ENCODE measurements around the gene KANK3.

DNA sequence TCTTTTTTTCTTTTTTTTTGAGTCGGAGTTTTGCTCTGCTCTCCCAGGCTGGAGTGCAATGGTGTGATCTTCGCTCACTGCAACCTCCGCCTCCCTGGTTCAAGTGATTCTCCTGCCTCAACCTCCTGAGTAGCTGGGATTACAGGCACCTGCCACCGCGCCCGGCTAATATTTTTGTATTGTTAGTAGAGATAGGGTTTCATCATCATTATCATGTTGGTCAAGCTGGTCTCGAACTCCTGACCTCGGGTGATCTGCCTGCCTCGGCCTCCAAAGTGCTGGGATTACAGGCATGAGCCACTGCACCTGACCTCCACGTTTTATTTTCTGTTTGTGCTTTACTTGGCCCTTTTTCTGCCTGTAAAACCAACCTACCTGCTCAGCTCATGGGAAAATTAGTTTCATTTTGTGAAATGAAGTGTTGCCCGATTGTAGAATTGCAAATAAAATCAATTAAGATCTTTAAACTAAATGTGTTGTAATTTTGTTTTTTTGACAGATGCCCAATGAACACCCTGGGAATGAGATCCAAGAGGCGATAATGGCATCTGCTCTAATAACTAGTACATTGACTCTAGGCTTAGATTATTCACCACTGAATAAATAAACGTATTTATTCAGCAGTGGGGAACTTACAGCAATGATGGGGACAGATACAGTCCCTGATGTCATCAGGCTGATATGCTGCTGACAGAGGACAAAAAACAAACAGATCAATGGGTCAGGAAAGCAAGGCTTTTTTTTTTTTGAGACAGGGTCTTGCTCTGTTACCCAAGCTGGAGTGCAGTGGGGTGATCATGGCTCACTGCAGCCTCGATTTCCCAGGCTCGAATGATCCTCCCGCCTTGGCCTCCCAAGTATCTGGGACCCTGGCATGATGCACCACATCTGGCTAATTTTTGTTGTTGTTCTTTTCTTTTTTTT is 44.9 kb upstream of the KANK3 start:
- no peak for TF ChIP-seq FOXP2 (optimal IDR thresholded peaks at IDR 0.05; ENCODE audit: borderline replicate concordance, extremely low read depth, extremely low read length, insufficient read depth)
- TF ChIP-seq, protein P1, sequence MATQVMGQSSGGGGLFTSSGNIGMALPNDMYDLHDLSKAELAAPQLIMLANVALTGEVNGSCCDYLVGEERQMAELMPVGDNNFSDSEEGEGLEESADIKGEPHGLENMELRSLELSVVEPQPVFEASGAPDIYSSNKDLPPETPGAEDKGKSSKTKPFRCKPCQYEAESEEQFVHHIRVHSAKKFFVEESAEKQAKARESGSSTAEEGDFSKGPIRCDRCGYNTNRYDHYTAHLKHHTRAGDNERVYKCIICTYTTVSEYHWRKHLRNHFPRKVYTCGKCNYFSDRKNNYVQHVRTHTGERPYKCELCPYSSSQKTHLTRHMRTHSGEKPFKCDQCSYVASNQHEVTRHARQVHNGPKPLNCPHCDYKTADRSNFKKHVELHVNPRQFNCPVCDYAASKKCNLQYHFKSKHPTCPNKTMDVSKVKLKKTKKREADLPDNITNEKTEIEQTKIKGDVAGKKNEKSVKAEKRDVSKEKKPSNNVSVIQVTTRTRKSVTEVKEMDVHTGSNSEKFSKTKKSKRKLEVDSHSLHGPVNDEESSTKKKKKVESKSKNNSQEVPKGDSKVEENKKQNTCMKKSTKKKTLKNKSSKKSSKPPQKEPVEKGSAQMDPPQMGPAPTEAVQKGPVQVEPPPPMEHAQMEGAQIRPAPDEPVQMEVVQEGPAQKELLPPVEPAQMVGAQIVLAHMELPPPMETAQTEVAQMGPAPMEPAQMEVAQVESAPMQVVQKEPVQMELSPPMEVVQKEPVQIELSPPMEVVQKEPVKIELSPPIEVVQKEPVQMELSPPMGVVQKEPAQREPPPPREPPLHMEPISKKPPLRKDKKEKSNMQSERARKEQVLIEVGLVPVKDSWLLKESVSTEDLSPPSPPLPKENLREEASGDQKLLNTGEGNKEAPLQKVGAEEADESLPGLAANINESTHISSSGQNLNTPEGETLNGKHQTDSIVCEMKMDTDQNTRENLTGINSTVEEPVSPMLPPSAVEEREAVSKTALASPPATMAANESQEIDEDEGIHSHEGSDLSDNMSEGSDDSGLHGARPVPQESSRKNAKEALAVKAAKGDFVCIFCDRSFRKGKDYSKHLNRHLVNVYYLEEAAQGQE (IDR thresholded peaks at IDR 0.05; ENCODE audit: insufficient read depth in 1 of 2, low read depth in 2 of 2, low read length in 2 of 2) = no peak
- no peak for TF ChIP-seq POLR2AphosphoS5 (IDR thresholded peaks at IDR 0.05; ENCODE audit: low read depth, low read length)
- no peak for TF ChIP-seq TAF1 (IDR thresholded peaks at IDR 0.05; ENCODE audit: borderline replicate concordance, insufficient read depth, low read length)
